ENCODE measurements around the gene ELOVL6. TPM values are rescaled to one million over a fixed set of nuclear protein-coding genes. Genes with fewer than 3 reads are reported as not detected.

Gene ELOVL6
- total and polyA plus RNA-seq, 10 of the 15 experiments (the other 5 are each of a cell fraction or from before 2014, with no cell fraction given) = 3.9 to 33.5 (median 8.1) TPM

- 88% methylated on average over 1 of the region's 1 CpG for WGBS (ENCODE audit: insufficient coverage, insufficient replicate concordance, low lambda C conversion rate, missing lambda C conversion rate)
- intact Hi-C loops (cut with micrococcal nuclease; ENCODE audit: unreplicated experiment) = loop anchor here (5.0 kb wide), 2 partner anchors 52 to 88 kb away; partner anchors contain the start of gene ELOVL6
- no peak for FAIRE-seq
- no peak for TF ChIP-seq KLF5 (IDR thresholded peaks at IDR 0.05; ENCODE audit: partially characterized antibody)
- TF ChIP-seq ZNF274 (IDR thresholded peaks at IDR 0.05; ENCODE audit: insufficient read depth, insufficient read length) = no peak
- TF ChIP-seq TCF3 (IDR thresholded peaks at IDR 0.05; ENCODE audit: borderline replicate concordance, insufficient read depth, low read depth, low read length) = no peak
- no peak for TF ChIP-seq BCL3 (IDR thresholded peaks at IDR 0.05; ENCODE audit: borderline replicate concordance, insufficient read depth, low read depth, low read length, poor library complexity, severe bottlenecking)
- no peak for TF ChIP-seq SMAD1 (IDR thresholded peaks at IDR 0.05; ENCODE audit: low read depth, partially characterized antibody)
- no peak for TF ChIP-seq SIN3A (IDR thresholded peaks at IDR 0.05; ENCODE audit: low read depth, low read length)
- TF ChIP-seq MEF2A (IDR thresholded peaks at IDR 0.05; ENCODE audit: insufficient read depth, low read depth, low read length) = no peak
- TF ChIP-seq SRF (IDR thresholded peaks at IDR 0.05; ENCODE audit: low read depth in 2 of 2, low read length in 2 of 2) = no peak
- TF ChIP-seq RCOR1 (conservative IDR thresholded peaks at IDR 0.05; ENCODE audit: low read depth, low read length) = no peak
- TF ChIP-seq MLLT1 (IDR thresholded peaks at IDR 0.05) = no peak
- TF ChIP-seq PBX3 (IDR thresholded peaks at IDR 0.05; ENCODE audit: insufficient replicate concordance, low read depth, low read length) = no peak
- TF ChIP-seq NBN (IDR thresholded peaks at IDR 0.05) = no peak
- TF ChIP-seq PAX5 (IDR thresholded peaks at IDR 0.05; ENCODE audit: borderline replicate concordance, low read depth, low read length) = no peak
- no peak for TF ChIP-seq ZNF687 (IDR thresholded peaks at IDR 0.05)
- no peak for TF ChIP-seq PKNOX1 (IDR thresholded peaks at IDR 0.05)
Observed at GRCh38 chr4:110108960-110109359, 89.5 kb downstream of the ELOVL6 start.

More at GRCh38 chr4:110108960-110109359, 89.5 kb downstream of the ELOVL6 start:
- no TSS peak for BruUV-seq (replicated peaks)
- no peak for ATAC-seq
- ChIA-PET POLR2A (interaction anchor here (0.6 to 1.2 kb wide), 2 partner anchors 59 to 88 kb away, joined by 3 to 4 read pairs; no protein-coding TSS in a partner anchor), RAD21 (ENCODE audit: unreplicated experiment) (interaction anchor here (1.0 to 3.0 kb wide), 6 partner anchors 11 to 96 kb away, joined by 3 to 14 read pairs (median 6); no protein-coding TSS in a partner anchor), CTCF (interaction anchor here (1.0 to 3.5 kb wide), 3 partner anchors 10 to 58 kb away, joined by 3 to 22 read pairs (median 4); no protein-coding TSS in a partner anchor), SMC1A (ENCODE audit: uncharacterized antibody, unreplicated experiment) (interaction anchor here (0.8 to 2.4 kb wide), 10 partner anchors 11 to 98 kb away, joined by 3 to 14 read pairs (median 4); no protein-coding TSS in a partner anchor)
- Histone ChIP-seq H3K27me3 (replicated peaks in 1 of 2; ENCODE audit: control insufficient read depth in 2 of 2, insufficient read depth in 2 of 2, low read length in 1 of 2) (no peaks in the 10 kb centered on the region), H4K20me1 (ENCODE audit: control insufficient read depth, insufficient read depth) (no peaks in the 10 kb centered on the region), H3K4me3 (no peak overlapping the region), H3K4me1 (ENCODE audit: control insufficient read depth, insufficient read depth, low read length) (peaks cover 26% of the 10 kb centered on the region), H3K9ac (ENCODE audit: control insufficient read depth, insufficient read depth, low read length) (no peak overlapping the region), H2AFZ (ENCODE audit: control insufficient read depth, low read depth, low read length) (no peak overlapping the region), H3K9me3 (replicated peaks; ENCODE audit: control insufficient read depth, insufficient read depth, low read length) (no peaks in the 10 kb centered on the region), H3K27ac (ENCODE audit: control insufficient read depth, insufficient read depth) (no peak overlapping the region), H3K36me3 (ENCODE audit: control insufficient read depth in 2 of 2, insufficient read depth in 2 of 2, low read length in 1 of 2) (no peaks in the 10 kb centered on the region), H3K79me2 (ENCODE audit: control insufficient read depth, insufficient read depth, low read length) (no peaks in the 10 kb centered on the region), H3K4me2 (ENCODE audit: control insufficient read depth, insufficient read depth) (no peak overlapping the region)
- no peak for DNase-seq (ENCODE audit: low read depth, low spot score)
- in situ Hi-C loops (cut with MboI) = no loop called here
